Activated CD8-positive, alpha-beta memory T cell treated with anti-CD3 and anti-CD28 coated beads, Interleukin-2, amount 50 U/mL, for 48 hours (primary cell): ENCODE data around the gene PCED1B.
"Not testable (repeated sequence)": the region's sequence is repeated elsewhere in the genome, so short reads cannot be mapped to it uniquely, and the experiment has no call there.

Experiments used
- DNase-seq: peaks from one replicate; pipeline ENCODE4 v3.0.0-alpha.2; 2020

Gene PCED1B

DNA sequence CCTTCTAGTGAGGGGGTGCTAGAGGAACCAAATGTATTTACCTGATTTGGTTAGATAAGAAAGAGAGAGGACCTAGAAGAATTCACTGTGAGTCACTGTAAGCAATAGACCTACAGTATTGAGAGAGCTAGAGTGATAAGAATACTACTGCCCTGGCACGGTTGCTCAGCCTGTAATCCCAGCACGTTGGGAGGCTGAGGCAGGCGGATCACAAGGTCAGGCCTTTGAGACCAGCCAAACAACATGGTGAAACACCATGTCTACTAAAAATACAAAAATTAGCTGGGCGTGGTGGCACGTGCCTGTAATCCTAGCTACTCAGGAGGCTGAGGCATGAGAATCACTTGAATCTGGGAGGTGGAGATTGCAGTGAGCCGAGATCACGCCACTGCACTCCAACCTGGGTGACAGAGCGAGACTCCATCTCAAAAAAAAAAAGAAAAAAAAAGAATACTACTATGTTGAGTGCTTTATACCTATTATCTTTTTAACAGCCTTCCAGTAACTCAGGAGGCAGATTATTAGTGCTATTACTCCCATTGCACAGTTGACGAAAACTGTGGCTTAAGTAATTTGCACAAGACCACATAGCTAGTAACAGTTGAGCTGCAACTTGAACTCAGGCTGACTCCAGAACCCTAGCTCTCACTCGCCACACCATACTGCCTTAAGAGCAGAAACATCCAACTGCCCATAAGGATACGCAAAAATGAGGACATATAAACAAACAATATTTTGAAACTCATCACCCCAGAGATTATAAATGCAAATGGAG is 102.9 kb downstream of the PCED1B start:
- DNase-seq: not testable (repeated sequence)

DNA sequence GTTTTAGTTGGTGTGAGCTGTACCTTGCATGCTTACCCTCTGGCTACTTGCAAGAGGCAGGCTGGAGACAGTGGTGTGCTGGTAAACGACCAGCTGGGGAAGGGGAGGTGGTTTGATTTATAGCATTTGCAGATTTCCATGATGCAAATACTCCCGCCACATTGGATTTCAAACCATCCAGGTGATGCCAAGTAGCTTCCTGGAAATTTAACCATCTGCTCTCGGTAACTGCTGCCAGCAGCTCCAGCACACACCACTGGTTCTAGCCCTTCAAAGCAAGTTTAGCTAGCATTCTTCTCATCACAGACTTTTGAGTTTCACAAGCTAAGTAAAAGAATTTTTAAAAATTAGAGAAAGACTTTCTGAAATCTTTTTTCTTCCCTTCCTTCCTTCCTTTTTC is 104.8 kb downstream of the PCED1B start:
- no peak for DNase-seq

DNA sequence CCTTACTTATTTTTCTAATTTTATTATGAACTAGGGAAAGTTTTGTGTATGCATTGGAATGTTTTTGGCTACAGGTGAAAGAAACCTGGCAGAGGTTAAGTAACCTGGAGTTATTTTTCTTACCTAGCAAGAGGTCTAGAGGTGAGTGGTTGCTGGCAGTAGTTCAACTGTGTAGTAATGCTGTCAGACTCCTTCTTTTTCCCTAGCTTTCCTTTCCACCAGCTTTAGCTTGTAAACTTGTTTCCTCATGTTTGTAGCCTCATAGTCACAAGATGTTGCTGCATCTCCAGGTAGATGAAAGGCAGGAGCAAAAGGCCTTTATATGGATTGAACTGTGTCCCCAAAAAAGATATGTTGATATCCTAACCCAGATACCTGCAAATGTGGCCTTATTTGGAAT is 105.4 kb downstream of the PCED1B start:
- no peak for DNase-seq

DNA sequence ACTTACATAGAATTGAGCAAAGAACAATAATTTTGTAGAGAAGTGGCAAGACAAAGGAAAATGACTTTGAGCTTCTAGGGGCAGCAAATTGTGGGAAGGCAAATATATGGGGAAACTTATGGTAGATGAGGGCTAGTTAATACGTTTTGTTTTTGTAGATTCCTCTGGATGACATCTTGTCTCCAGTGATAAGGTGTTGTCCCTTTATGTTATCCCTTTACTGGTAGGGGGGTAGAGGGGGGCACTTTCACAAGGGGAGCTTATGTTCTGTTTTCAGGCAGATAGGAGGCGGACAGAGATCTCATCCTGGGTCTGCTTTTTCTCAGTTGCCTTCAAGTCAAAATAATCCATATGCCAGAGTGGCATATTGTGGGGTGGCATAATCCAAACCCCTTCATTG is 106.8 kb downstream of the PCED1B start:
- no peak for DNase-seq

DNA sequence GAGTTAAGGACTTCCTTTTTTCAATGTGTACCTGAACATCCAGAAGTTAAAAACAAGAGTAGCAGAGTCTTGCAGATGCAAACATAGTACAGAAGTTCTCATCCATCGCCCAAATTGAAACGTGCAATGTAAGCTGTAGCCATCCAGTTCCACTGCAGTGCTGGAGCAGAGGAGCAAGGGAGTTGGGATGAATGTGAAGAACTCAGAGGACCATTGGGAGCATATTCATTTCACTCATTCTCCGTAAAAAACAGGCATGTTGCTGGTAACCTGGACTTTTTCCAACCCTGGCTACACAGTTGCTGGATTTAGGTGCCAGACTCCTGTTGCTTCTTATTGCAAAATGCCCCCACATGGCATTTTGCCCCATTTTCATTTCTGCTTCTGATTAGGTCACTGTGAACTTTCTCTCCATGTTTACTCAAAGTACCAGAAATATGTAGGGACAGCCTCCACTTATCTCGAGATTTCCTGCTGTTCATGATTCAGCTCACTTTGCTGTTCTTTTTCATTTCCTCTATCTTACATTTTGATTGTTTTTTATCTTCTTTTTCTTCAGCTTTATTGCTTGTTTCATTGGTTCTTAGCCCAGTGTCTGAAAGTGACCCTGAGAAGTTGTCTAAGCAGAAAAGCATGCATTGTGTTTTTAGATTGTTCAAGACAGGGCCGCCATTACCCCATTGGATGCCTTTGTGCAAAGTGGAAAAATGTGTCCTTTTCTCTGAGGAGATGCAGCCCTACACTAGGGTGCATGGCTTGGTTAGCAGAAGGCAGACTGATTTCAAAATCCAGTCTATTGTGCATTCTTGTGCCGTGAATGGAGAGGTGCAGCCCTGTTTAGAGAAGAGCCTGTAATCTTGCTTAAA is 109.4 kb downstream of the PCED1B start:
- DNase-seq: no peak

DNA sequence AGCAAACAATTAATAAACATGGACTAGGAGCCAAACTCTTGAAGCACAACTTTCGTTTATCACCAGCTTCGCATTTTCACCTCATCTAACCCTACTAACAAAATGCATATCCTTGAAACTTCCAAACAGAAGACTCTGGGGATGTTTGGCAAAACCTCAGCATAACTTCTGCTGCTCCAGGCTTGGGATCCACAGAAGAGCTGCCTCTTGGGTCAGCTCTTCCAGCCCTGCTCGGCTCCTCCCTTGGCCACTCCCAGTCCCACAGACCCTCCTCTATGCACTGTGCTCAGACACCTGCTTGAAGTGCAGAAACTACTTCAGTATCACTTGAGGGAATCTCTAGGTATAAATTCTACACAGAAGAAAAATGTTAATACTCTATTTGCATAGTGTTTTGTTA is 110.3 kb downstream of the PCED1B start:
- no peak for DNase-seq

DNA sequence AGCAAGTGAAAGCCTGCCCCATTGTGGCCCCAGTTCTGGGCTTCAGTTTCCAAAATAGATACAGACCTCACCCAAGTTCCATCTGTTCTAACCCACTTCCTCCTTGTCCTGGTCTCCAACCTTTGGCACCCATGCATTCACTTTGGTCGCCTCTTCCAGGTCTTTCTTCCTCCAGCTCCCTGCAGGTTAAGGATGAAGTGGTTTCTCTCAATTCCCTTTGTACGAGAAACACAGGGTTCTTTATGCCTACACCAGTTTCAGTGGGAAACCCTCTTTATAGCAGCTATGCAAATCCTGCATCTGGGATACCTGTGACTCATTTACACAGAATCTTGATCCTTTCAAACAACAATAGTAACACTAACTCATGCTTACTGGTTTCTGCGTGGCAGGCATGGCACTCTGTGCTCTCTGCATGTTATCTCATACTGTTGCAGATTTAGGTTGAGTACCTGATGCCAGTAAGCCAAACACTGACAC is 110.9 kb downstream of the PCED1B start:
- DNase-seq: no peak

DNA sequence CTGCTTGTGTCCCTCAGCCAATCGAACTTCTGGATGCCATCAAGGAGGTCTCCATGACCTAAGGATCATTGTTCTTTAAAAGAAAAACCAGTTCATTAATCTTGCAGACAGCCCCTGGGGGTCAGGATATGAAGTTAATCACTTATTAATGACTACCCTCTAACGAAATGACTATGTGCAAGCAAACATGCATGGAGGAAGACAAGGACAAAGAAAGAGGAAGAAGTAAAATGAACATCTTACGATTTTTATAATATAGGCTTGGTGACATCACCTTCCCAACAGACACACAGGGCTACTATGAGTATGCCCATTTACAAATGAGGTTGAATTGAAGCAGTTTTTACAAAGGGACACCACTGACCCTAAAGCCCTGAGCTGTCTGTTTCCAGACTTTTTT is 111.5 kb downstream of the PCED1B start:
- DNase-seq: no peak

DNA sequence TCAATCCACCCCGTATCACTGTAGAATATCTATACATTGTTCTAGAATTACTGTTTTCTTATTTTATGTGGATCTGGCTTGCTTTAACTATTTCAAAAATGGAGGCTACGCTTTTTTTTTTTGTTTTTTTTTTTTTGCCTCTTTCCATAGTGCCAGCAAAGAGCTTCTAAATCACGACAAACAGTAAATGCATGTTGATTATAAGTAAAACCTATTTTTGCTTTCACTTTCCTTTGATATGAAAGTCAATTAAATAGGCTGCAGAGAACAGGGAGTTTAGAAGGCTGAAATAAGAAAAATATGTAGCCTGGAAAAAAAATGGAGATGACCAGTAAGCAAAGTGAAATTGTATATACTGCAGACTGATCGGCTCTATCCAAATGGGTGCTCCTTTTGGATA is 112.6 kb downstream of the PCED1B start:
- no peak for DNase-seq

DNA sequence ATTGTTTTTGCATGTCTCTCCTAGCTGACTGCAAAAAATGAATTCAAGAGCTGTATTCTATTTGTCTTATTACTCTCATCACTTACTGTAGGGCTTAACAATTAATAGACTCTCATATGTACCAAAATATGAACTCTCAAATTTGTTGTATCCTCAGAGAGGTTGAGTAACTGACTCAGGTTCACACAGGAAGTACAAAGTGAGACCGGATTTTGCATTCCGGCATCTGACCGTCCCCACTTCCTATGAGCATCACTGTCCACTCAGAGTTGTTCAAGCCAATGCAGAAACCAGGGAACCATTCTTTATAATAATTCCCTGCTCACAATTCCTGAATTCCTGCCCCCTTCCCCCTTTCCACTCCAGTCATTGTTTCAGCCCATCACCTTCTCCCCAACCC is 113.6 kb downstream of the PCED1B start:
- DNase-seq: no peak

DNA sequence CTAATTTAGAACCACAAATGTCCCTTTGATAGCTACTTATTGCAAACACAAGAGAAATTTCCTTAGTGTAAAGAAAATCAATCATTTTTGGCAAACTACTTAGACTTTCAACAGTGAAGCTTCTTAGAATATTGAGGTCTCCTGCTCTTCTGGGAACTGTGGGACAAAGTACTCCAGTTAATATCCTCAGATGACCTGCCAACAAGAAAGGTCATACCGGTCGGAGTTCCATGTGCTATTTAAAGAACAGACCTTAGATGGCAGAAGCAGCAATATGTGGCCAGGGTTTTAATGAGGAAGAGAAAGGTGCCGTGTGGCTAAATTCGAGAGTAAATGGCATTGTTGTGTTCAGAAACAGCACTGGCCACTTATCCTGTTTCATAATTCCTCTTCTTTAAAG is 115.1 kb downstream of the PCED1B start:
- DNase-seq: no peak

DNA sequence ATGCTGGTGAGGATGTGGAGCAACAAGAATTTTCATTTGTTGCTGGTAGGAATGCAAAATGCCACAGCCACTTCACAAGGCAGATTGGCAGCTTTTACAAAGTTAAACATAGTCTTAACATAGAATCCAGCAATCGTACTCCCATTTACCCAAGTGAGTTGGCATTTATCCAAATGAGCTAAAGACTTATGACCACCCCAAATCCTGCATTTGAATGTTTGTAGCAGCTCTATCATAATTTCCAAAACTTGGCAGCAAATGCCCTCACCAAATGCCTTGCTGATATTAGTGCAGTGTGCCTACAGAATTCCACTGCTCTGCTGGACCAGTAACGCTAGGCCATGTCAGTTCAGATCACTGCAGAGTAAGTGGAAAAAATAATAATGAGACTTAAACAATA is 121.0 kb downstream of the PCED1B start:
- no peak for DNase-seq

DNA sequence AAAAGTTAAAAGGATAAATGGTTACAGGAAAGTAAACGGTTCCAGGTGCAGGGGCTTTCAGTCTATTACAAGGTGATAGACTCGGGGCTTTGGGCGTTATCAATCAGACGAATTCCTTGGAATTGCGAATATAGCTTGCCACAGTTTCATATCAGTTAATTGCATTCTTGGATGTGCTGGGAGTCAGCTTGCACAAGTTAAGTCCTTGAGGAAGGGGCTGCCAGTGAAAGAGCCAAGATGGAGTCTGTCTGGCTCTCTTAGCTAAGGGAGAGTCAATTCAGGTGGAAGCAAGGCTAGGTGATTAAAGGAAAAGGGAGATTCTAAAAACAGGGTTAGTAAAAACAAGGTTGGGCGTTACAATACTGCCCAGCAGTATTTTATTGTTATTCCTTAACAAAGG is 121.8 kb downstream of the PCED1B start:
- not testable (repeated sequence) for DNase-seq

DNA sequence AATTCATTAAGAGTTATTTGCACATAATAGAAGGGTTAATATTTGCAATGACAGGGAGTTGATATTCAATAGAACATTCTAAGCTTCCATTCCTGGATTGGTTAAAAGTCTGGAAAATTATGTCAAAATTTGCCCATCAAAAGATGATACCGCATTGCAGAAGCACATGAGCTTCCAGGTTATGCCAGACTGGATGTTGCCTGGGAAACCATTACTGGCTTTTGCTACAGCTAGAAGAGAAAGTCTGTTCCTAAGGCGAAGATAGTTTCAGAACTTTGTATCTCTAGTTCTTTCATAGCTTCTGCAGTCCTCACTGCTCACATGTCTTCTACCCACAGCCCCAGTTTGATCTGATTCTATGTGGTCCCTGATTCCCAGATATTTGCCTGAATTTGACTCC is 122.8 kb downstream of the PCED1B start:
- DNase-seq: no peak

DNA sequence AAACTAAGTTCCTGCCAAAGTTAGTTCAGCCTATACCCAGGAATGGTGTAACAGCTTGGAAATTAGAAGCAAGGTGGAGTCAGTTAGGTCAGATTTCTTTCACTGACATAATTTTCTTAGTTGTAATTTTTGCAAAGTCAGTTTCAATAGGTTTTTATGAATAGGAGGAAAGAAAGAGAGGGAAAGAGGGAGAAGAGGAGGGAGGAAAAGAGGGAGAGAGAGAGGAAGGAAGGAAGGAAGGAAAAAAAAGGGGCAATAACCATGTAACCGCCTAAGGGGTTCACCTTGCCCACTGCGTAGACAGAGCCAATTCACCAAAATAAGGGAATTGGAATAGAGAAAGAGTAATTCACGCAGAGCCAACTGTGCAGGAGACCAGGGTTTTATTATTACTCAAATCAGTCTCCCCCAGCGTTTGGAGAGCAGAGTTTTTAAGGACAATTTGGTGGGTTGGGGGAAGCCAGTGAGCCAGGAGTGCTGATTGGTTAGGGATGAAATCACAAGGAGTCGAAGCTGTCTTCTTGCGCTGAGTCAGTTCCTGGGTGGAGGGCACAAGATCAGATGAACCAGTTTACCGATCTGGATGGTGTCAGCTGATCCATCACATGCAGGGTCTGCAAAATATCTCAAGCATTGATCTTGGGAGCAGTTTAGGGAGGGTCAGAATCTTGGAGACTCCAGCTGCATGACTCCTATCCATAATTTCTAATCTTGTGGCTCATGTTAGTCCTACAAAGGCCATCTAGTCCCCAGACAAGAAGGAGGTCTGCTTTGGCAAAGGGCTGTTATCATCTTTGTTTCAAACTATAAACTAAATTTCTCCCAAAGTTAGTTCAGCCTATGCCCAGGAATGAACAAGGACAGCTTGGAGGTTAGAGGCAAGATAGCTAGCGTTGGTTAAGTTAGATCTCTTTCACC is 126.4 kb downstream of the PCED1B start:
- no peak for DNase-seq

DNA sequence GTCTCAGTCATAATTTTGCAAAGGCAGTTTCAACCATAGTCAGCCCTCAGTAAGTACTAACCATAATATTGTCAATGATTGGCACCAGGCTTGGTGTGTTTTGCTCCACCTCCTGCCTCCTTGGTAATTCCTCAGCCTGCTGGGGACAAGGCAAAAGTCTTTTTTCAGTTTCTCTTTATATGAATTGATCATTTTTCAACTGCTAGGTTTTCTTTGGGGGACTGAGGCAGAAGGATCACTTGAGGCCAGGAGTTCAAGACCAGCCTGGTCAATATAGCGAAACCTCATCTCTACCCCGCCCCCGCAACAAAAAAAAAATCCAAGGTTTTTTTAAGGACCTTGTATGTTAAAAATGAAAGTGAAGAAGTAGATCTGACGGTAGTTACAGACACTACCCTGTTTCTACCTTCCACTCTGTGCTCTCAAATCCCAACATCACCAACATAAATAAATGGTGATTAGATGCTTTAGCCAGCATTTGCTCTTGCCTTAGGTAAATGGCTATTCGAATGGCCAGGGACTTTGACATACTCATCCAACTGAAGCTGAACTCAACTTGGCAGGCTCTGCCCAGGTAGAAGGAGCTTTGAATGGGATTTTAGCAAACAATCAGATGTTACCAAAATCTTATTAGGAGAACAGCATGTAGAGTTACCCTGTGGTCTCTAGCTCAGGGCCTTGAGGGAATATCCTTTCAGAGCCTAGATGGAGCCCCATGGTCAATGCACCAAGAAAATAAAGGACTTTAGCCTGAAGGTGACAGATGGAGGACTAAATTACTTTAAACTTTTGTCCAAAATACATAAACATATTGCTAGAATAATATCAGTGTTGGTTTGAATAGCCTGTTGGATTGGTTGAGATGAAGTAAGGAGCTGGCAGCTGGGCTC is 127.3 kb downstream of the PCED1B start:
- no peak for DNase-seq

DNA sequence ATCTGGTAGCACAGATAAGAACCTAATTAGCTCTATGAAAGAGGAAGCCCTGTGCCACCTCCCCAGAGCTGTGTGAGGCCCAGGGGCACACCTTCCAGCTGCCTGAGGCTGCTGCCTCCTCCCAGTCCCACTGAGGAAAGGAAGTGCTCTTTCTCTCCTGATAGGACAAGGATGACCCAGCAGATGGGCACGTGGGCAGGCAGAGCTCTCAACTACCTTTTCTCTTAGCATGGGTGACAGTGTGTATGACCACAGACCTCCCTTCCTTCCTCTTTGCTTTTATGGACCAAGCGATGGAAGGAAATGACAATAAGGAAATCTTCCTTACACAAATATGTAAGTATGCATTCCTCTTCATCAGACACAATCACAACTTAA is 127.9 kb downstream of the PCED1B start:
- no peak for DNase-seq

DNA sequence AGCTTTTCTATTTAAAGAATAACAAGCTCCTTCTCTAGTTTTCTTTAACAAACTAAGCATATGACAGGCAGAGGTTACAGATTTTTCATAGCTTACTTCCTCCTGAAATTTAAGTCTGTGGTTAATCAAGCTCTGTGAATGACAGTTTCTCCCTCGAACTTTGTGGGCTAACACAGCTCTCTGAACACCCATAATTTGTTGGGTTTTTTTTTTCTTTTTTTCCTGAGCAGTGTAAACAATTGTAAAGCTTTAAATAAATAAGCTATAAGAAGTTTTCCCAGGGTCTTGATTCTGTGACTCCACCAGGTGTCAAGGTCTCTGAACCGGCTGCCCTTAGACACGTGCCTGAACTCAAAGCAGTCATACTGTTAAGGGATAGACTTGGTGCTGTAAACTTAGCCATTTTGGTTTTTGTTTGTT is 128.4 kb downstream of the PCED1B start:
- no peak for DNase-seq

DNA sequence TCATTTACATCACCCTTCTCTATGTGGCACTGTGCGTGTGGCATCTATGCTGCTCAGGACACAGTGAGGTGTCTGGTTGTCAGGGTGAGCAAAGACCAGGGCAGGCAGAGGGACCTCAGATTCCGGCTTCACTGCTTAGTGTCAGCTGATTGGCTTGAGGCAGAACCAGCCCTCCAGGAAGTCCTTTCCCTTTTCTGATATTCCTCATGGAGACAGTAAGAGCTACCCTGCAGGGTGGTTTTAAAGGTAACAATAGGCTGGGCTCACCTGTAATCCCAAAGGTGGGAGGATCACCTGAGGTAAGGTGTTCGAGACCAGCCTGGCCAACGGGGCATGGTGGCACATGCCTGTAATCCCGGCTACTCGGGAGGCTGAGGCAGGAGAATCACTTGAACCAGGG is 129.6 kb downstream of the PCED1B start:
- DNase-seq: no peak

DNA sequence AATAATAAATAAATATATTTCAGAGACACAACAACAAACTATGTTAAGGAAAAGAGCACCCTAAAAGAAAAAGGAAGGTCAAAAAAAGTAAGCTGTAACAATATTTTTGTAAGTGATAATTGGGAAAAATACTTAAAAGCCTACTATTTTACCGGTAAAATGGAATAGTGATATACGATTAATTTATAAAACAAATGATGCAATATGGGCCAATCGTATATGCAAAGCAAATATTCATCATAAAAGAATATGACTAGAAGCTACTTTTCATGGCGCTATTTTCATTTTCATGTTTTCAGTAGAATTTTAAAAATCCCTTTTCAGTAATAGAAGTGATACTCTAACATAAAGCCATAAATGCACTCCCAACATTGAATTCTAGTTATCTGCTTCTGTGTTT is 131.4 kb downstream of the PCED1B start:
- no peak for DNase-seq

DNA sequence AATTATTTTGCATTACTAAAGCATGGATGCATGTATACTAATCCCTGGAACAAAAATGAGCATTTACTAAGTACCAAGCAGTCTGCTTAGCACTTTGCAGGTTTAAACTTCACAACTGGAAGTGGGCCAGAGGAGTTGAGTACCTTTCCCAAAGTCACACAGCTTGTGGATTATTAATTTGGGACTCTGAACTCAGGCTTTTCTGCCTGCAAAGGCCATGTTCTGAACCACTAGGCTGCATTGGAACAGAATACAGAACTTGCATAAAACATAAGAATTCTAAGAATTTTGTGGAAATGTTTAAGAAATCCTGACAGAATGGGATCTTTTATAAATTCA is 133.2 kb downstream of the PCED1B start:
- DNase-seq: no peak

DNA sequence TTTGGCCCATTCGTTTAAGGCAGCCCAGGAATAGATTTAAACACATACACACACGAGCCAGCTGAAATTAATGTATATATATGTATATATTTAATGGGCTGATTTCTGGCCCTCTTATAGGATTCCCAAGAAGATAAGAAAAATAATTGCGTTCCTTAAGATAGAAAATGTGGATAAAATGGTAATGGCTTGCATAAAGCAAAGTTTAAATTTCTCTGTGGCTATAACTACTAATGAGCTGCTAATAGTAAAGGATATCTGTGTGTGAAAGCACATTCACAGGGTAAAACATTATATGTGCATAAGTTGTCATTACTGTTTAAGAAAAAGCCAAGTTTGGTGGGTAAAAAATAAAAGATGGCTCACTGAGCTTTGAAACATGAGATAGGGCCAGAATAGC is 134.0 kb downstream of the PCED1B start:
- DNase-seq: no peak
